Measurements from ENCODE around the gene ADARB2.

- TF ChIP-seq EZH2 (IDR thresholded peaks at IDR 0.05; ENCODE audit: insufficient read depth, poor library complexity, severe bottlenecking) (no peak), EZH2phosphoT487 (IDR thresholded peaks at IDR 0.05; ENCODE audit: insufficient read depth, low read depth) (no peak)
These were observed 78.7 kb downstream of the ADARB2 start for GRCh38 chr10:1658658-1659057.
